Measurements from ENCODE around the gene YJU2.

Gene YJU2

DNA sequence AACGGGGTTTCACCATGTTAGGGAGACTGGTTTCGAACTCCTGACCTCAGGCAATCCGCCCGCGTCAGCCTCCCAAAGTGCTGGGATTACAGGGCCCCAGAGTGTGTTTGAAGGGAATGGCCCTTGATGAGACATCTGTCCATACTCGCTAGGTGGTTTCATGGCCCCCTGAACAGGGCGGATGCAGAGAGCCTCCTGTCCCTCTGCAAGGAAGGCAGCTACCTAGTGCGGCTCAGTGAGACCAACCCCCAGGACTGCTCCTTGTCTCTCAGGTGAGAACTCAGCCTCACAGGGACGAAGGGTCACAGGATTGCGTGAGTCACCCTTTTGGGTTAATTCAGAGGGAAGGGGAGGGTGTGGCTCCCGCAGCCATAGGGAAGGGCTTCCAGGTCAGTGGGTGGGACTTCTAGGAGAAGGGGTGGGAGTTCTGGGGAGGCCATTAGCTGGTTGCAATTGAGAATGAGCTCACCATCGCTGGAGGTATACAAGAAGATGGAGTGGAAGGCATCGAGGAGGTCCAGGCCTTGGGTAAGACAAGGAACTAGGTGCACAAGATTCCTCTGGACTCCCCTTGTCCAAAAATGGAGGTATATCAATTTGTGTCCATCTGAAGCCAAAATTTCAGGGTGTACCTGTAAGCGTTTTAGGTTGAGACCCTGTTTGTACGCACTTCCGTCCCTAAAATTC, 41.4 kb downstream of the YJU2 start:
- DNase-seq = no peak
- in situ Hi-C loops (cut with MboI; ENCODE audit: low pct_unique_long_range_greater_than_20kb, low sequenced_read_pairs) = no loop called here

DNA sequence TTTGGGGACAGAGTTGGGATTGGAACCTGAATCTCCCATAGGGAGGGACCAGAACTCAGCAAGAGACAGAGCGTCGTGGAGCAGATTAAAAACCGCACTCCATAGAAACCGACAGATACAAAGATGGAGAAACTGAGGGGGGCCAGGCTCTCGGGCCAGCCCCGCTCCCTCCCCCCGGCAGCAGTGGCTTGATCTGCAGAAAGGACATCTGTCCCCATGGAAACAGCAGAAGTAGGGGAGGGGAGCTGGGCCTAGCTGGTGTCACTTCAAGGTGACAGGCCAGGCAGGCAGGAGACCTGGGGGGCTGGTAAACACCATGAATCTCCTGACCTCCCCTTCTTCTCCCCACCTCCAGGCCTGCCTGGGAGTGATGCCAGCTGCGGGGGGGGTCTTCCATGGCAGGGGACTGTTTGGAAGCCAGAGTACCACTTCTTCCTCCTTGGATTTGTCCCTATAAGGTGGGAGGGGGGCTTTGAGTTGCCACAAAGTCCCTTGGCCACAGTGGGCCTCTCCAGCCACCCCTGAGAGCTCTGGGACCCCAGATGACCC, 44.4 kb downstream of the YJU2 start:
- DNase-seq = no peak
- in situ Hi-C loops (cut with MboI; ENCODE audit: low pct_unique_long_range_greater_than_20kb, low sequenced_read_pairs) = no loop called here

- in situ Hi-C loops (cut with MboI; ENCODE audit: low pct_unique_long_range_greater_than_20kb, low sequenced_read_pairs) = no loop called here
- DNase-seq = no peak
Measured at GRCh38 chr19:4292515-4292914, 45.6 kb downstream of the YJU2 start.

DNA sequence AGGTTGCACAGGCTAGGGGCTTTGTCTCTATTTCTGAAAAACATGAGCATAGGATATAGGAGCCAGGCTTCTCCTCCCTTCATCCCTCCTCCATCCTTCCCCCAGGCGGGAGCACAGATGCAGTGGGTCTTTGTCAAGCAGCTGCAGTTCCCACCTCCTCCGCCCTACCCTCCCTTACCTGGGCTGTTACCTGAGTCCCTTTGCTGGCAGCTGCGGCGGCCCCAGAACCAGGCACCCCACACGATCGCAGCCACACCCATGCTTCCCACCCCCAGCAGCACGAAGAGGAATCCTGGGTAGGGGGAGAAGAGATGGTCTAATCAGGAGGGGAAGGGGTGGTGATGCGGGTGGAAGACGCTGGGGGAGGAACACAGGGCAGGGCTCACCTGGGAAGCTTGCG, 47.5 kb downstream of the YJU2 start:
- no peak for DNase-seq
- in situ Hi-C loops (cut with MboI; ENCODE audit: low pct_unique_long_range_greater_than_20kb, low sequenced_read_pairs) = no loop called here

DNA sequence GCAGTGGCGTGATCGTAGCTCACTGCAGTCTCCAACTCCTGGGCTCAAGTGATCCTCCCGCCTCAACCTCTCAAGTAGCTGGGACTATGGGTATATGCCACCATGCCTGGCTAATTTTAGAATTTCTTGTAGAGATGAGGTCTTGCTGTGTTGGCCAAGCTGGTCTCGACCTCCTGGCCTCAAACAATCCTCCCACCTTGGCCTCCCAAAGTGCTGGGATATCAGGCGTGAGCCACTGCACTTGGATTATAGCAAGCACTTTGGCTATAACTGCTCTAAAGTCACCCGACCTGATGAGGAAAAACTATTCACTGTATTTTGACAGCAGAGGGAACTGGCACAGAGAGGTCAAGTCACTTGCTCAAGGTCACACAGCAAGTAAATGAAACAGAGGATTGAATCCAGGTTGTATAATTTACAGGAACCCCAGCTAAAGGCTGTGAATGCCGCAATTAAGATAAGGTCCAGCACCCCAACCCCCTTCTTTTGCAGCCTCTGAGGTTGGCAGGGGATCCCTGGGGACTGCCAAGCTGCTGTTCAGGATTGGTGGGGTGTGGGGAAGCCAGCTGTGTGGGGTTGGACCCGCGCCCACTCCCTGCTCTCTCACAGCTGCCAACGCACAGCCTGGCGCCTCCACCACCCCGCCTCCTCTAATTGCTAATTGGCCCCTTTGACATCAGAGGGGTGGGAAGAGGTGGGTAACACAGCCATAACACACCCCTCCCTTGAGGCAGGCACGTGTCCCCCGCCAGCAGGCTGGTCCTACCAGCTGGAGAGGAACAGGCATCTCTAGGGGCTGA, 49.3 kb downstream of the YJU2 start:
- no peak for DNase-seq
- in situ Hi-C loops (cut with MboI; ENCODE audit: low pct_unique_long_range_greater_than_20kb, low sequenced_read_pairs) = no loop called here

DNA sequence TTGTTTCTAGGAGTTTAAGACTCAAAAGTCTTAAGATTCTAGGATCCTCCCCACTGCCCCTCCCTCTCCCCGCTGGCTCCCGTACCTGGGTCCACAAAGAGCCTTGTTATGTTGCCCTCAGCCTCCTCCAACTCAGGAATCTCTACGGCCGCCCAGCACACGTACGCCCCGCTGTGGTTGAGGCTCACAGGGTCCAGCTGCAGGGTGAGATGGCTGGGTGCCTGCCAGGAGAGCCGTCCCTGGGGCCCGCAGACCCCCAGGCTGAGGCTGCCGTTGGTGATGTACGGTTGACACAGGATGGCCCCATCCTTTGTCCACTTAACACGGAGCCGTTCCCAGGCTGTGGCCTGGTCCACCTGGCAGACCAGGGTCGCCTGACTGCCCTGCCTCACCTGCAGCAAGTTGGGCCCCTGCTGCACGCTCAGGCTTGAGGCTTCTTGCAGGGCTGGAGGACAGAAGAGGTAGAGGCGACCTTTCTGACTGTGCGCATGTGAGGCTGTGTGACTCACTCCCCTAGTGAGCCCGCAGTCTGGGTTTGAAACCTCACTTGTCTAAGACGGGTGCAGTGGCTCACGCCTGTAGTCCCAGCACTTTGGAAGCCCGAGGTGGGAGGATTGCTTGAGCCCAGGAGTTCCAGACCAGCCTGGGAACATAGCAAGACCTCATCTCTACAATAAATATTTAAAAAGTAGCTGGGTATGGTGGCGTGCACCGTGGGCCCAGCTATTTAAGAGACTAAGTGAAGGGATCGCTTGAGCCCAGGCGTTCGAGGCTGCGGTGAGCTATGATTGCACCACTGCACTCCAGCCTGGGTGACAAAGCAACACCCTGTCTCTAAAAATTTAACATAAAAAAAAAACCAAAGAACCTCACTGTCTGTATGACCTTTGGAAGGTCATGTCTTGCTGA, 51.3 kb downstream of the YJU2 start:
- in situ Hi-C loops (cut with MboI; ENCODE audit: low pct_unique_long_range_greater_than_20kb, low sequenced_read_pairs) = no loop called here
- no peak for DNase-seq

- in situ Hi-C loops (cut with MboI; ENCODE audit: low pct_unique_long_range_greater_than_20kb, low sequenced_read_pairs) = no loop called here
- no peak for DNase-seq
Measured at GRCh38 chr19:4298810-4299550, 52.1 kb downstream of the YJU2 start.

GRCh38 chr19:4300589-4300988, 53.7 kb downstream of the YJU2 start:
- in situ Hi-C loops (cut with MboI; ENCODE audit: low pct_unique_long_range_greater_than_20kb, low sequenced_read_pairs) = no loop called here
- DNase-seq = no peak

DNA sequence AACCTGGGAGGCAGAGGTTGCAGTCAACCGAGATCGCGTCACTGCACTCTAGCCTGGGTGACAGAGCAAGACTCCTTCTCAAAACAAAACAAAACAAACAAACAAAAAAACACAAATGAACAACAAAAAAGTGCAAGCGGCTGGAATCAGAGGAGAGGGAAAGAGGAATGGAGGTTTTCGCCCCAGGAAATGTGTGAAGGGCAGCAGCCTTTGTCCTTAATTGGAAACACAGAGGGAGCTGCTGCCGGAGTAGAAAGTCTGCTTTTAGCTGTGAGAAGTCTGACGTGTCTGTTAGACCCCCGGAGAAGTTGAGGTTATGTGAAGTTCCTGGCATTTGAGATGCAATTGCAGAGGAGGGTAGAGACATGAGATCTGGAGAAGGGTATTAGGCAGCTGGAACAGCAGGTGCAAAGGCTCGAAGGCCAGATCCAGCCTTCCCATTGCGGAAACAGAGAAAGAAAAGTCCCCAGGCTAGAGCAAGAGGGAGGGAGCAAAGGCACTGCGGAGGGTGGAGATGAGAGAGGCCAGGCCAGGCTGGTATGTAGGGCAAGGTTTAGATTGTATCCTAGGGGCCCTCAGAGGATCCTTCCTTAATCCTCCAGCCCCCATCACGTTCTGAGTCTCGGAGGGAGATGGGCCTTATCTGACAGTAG, 54.8 kb downstream of the YJU2 start:
- in situ Hi-C loops (cut with MboI; ENCODE audit: low pct_unique_long_range_greater_than_20kb, low sequenced_read_pairs) = no loop called here
- no peak for DNase-seq

DNA sequence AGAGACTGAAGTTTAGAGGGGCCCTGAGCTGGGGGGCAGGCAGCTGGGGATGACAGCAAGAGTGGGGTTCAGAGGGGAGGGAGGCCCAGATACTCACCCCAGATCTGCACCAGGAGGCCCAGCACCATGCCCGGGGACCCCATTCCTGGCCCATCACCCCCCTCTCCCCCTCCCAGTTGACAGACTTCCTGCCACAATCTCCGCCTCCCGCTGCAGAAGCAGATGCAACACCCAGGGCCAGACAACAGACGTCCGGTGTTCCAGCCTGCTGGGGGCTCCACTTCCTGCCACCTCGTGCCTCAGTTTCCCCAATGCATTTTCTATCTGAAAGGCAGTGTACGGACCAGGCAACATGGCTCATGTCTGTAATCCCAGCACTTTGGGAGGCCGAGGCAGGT, 55.4 kb downstream of the YJU2 start, which contains the start of gene TMIGD2:
Gene TMIGD2, minus strand, starts transcription at position 147 of the 398 bp plus-strand sequence. Its CDS starts 4 bp downstream, at position 143.
- DNase-seq = no peak
- in situ Hi-C loops (cut with MboI; ENCODE audit: low pct_unique_long_range_greater_than_20kb, low sequenced_read_pairs) = no loop called here

- in situ Hi-C loops (cut with MboI; ENCODE audit: low pct_unique_long_range_greater_than_20kb, low sequenced_read_pairs) = no loop called here
Measured at GRCh38 chr19:4303819-4304537, 57.1 kb downstream of the YJU2 start.

DNA sequence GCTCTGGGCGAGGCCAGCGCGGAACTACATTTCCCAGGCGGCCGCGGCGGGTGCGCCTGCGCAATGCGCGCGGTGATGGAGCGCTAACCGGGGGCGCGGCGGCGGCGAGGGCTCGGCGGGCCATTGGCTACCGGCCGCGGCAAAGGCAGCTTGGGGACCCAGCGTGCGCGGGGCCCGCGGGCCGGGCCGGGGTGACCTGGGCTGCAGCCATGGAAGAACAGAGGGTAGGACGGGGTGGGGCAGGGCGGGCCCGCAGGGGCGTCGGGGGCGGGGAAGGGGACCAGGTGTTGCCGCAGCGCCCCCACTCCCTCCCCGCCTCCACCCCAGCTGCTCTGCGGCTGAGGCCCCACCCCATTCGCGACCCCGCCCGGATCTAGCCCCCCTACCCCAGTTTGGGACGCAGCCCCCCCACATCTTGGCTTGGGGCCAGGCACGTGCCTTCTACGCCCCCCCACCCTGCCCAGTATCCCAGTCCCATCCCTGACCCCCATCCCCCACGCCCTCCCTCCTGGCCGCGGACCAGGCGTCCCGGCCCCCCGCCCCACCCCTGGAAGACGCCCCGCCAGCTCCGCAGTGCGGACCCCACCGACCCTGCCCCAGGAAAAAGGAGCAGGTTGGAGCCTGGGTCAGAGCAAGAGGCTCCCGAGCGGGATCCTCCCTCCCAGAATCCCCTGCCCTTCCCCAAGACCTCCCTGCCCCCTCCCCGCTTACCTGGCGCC, 57.8 kb downstream of the YJU2 start, which contains the start of gene FSD1:
Gene FSD1, plus strand, starts transcription at position 61 of the 719 bp plus-strand sequence. Its CDS starts 149 bp downstream, at position 210.
- DNase-seq = peak; percentile 54
- in situ Hi-C loops (cut with MboI; ENCODE audit: low pct_unique_long_range_greater_than_20kb, low sequenced_read_pairs) = no loop called here

More at GRCh38 chr19:4303819-4304537, 57.1 kb downstream of the YJU2 start:
- no peak for DNase-seq

DNA sequence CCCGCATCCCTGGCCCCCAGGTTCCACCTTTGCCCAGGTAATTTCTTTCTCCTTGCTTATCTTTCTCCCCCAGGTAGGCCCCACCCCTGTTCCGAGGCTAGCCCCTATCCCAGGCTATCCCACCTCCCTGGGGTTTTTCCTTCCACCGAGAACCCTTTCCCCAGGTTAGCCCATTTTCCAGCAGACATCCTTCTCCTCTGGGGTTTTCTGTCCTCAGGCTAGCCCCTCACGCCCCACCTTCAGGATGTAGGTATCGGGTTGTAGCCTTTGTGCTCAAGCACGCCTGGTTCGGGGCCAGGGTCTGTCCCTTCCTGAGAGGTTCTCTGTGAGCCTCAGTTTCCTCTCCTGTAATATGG, 58.4 kb downstream of the YJU2 start:
- DNase-seq = no peak
- in situ Hi-C loops (cut with MboI; ENCODE audit: low pct_unique_long_range_greater_than_20kb, low sequenced_read_pairs) = no loop called here

DNA sequence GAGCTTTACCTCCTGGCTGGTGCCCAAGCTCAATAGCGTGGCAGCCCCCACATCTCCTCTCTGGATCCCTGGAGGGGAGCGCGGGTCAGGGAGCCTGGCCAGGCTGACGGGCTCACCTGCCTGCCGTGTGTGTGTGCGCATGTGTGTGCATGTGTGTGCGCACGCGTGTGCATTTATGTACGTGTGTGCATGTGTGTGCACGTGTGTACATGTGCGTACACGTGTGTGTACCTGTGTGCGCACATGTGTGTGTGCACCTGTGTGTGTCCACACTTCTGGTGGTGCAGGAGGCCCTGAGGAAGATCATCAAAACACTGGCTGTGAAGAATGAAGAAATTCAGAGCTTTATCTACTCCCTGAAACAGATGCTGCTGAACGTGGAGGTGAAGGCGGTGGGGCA, 58.8 kb downstream of the YJU2 start:
- in situ Hi-C loops (cut with MboI; ENCODE audit: low pct_unique_long_range_greater_than_20kb, low sequenced_read_pairs) = no loop called here
- DNase-seq = no peak

DNA sequence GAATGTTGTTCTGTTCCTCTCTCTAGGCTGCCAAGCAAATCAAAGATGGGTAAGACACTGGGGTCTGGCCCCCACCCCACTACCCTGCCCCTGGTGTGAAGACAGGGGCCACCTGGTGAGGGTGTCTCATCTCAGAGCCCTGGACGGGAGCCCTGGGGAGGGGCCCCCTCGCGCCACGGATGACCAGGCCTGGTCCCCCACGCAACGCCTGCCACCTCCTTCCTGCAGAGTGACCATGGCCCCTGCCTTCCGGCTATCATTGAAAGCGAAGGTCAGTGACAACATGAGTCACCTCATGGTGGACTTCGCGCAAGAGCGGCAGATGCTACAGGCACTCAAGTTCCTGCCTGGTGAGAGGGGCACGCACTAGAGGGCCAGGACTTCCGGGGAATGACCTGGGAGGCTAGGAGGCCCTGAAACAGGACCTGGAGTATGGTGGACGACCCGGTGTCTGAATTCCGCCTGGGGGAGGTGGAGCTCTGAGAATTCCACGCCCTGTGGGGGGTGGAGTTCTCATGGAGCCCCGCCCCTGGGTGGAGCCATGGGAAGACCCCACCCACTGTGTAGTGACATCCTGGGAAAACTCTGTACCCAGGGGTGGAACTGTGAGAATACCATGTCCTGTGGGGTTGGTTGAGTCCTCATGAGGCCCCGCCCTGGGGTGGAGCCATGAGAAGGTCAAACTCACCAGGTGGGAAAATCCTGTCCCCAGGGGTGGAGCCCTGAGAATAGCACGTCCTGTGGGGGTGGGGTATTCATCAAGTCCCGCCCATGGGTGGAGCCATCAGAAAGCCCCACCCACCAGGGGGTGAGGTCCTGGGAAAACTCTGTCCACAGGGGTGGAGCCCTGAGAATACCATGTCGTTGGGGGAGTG, 63.6 kb downstream of the YJU2 start:
- in situ Hi-C loops (cut with MboI; ENCODE audit: low pct_unique_long_range_greater_than_20kb, low sequenced_read_pairs) = no loop called here
- DNase-seq = no peak

DNA sequence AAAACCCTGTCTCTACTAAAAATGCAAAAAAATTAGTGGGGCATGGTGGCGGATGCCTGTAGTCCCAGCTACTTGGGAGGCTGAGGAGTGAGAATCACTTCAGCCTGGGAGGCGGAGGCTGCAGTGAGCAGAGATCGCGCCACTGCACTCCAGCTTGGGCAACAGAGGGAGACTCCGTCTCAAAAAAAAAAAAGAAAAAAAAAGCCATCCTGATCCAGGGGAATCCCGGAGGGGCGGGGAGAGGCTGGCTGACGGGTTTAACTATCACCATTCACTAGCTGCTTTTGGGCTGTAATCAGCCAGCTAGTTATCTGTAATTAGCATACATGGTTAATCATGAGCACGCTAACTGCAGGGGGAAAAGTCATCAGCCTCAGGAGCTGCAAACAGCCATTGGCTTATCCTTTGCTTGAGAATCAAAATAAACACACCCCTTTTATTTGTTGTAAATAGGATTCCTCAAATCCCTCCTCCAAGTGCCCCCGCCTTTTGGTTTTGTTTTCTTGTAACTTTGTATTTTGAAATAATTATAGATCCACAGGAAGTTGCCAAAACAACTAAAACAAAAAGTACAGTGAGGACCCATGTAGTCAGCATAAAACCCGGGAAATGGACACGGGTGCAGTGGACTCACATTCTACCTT, 67.1 kb downstream of the YJU2 start:
- no peak for DNase-seq
- in situ Hi-C loops (cut with MboI; ENCODE audit: low pct_unique_long_range_greater_than_20kb, low sequenced_read_pairs) = no loop called here
